Measurements from ENCODE around the gene CMTR1. TPM values are rescaled to one million over a fixed set of nuclear protein-coding genes. Genes with fewer than 3 reads are reported as not detected.

The CMTR1 gene
- total RNA-seq, 2 donors from 2014 or later: 84.1 to 86.9 TPM

GRCh38 chr6:37506479-37506878 lies 73.5 kb downstream of the CMTR1 start:
- Mint-ChIP-seq H3K9me3 (peaks cover 0 to 2% of the 10 kb centered on the region in 2 donors), H3K27me3 (ENCODE audit: low read depth) (no peaks in the 10 kb centered on the region), H3K4me3 (no peak overlapping the region), H3K27ac (no peak overlapping the region), H3K36me3 (ENCODE audit: insufficient read depth in 2 of 2) (no peaks in the 10 kb centered on the region), H3K4me1 (ENCODE audit: low read depth) (peaks cover 74% of the 10 kb centered on the region)
- no peak for ATAC-seq (replicated peaks in 1 of 2)
- DNase-seq: no peak

- DNase-seq: no peak
- peak overlapping the region; percentile 32 for H3K27ac Mint-ChIP-seq
- peaks cover 72% of the 10 kb centered on the region for H3K4me1 Mint-ChIP-seq (ENCODE audit: low read depth)
- H3K36me3 Mint-ChIP-seq (ENCODE audit: insufficient read depth in 2 of 2): no peaks in the 10 kb centered on the region
- H3K4me3 Mint-ChIP-seq: no peak overlapping the region
- no peak for ATAC-seq (replicated peaks in 1 of 2)
- H3K27me3 Mint-ChIP-seq (ENCODE audit: low read depth): no peaks in the 10 kb centered on the region
- peaks cover 0 to 2% of the 10 kb centered on the region in 2 donors for H3K9me3 Mint-ChIP-seq
These were observed 74.1 kb downstream of the CMTR1 start for GRCh38 chr6:37507077-37507476.

- peak overlapping the region; percentile 25 to 61 for H3K4me3 Mint-ChIP-seq
- peaks cover 0 to 2% of the 10 kb centered on the region in 2 donors for H3K9me3 Mint-ChIP-seq
- peaks cover 69% of the 10 kb centered on the region for H3K4me1 Mint-ChIP-seq (ENCODE audit: low read depth)
- ATAC-seq (replicated peaks in 1 of 2): peak; percentile 82 to 84
- H3K27ac Mint-ChIP-seq: peak overlapping the region; percentile 80
- peak; percentile 40 to 56 for DNase-seq
- no peaks in the 10 kb centered on the region for H3K27me3 Mint-ChIP-seq (ENCODE audit: low read depth)
- no peaks in the 10 kb centered on the region for H3K36me3 Mint-ChIP-seq (ENCODE audit: insufficient read depth in 2 of 2)
These were observed 74.8 kb downstream of the CMTR1 start for GRCh38 chr6:37507690-37508421.

GRCh38 chr6:37511201-37511600 lies 78.2 kb downstream of the CMTR1 start:
- no peak overlapping the region for H3K4me3 Mint-ChIP-seq
- H3K36me3 Mint-ChIP-seq (ENCODE audit: insufficient read depth in 2 of 2): peaks cover 0 to 2% of the 10 kb centered on the region in 2 donors
- H3K9me3 Mint-ChIP-seq: peaks cover 0 to 2% of the 10 kb centered on the region in 2 donors
- no peak for DNase-seq
- no peak for ATAC-seq (replicated peaks in 1 of 2)
- H3K27me3 Mint-ChIP-seq (ENCODE audit: low read depth): no peaks in the 10 kb centered on the region
- no peak overlapping the region for H3K27ac Mint-ChIP-seq
- H3K4me1 Mint-ChIP-seq (ENCODE audit: low read depth): peaks cover 76% of the 10 kb centered on the region

DNA sequence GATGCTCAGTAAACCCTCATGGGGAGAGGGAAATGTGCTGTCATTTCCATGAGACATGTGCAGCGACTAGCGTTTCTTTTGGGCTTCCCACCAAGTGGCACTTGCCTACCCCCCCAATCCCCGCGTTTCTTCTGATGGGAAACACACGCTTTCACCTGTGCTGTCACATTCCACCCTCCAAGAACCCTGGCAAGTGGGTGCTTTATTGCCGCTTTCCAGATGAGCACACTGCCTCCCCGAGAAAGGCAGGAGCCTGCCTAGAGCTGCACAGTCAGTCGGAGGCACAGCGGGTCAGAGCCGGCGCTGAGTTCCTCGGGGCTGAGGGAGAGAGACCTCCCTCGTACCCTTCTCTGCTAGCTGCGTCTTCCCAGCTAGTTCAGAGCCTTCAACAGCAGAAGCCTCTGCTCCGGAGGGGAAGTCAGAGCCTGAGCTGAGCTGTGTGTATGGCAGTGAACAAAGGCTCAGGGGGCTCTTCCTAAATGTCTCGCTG lies 78.9 kb downstream of the CMTR1 start:
- H3K27ac Mint-ChIP-seq: no peak overlapping the region
- H3K4me3 Mint-ChIP-seq: no peak overlapping the region
- H3K27me3 Mint-ChIP-seq (ENCODE audit: low read depth): no peaks in the 10 kb centered on the region
- peaks cover 80% of the 10 kb centered on the region for H3K4me1 Mint-ChIP-seq (ENCODE audit: low read depth)
- ATAC-seq (replicated peaks in 1 of 2) (no peak), DNase-seq (no peak)
- H3K36me3 Mint-ChIP-seq (ENCODE audit: insufficient read depth in 2 of 2): peaks cover 0 to 2% of the 10 kb centered on the region in 2 donors
- H3K9me3 Mint-ChIP-seq: peaks cover 0 to 2% of the 10 kb centered on the region in 2 donors

- Mint-ChIP-seq H3K27me3 (ENCODE audit: low read depth) (no peaks in the 10 kb centered on the region), H3K36me3 (ENCODE audit: insufficient read depth in 2 of 2) (peaks cover 0 to 2% of the 10 kb centered on the region in 2 donors), H3K4me1 (ENCODE audit: low read depth) (peaks cover 81% of the 10 kb centered on the region), H3K27ac (no peak overlapping the region), H3K9me3 (peaks cover 0 to 2% of the 10 kb centered on the region in 2 donors), H3K4me3 (no peak overlapping the region)
- DNase-seq (no peak), ATAC-seq (replicated peaks in 1 of 2) (no peak)
These were observed 79.5 kb downstream of the CMTR1 start for GRCh38 chr6:37512400-37513011.

GRCh38 chr6:37513155-37513554 lies 80.1 kb downstream of the CMTR1 start:
- no peak for DNase-seq
- Mint-ChIP-seq H3K36me3 (ENCODE audit: insufficient read depth in 2 of 2) (peaks cover 0 to 2% of the 10 kb centered on the region in 2 donors), H3K4me1 (ENCODE audit: low read depth) (peaks cover 83% of the 10 kb centered on the region), H3K9me3 (peaks cover 0 to 2% of the 10 kb centered on the region in 2 donors), H3K27ac (peak overlapping the region; percentile 12), H3K27me3 (ENCODE audit: low read depth) (no peaks in the 10 kb centered on the region), H3K4me3 (no peak overlapping the region)
- no peak for ATAC-seq (replicated peaks in 1 of 2)

- peaks cover 0 to 2% of the 10 kb centered on the region in 2 donors for H3K9me3 Mint-ChIP-seq
- H3K36me3 Mint-ChIP-seq (ENCODE audit: insufficient read depth in 2 of 2): peaks cover 0 to 2% of the 10 kb centered on the region in 2 donors
- H3K27me3 Mint-ChIP-seq (ENCODE audit: low read depth): peaks cover 3% of the 10 kb centered on the region
- ATAC-seq (replicated peaks in 1 of 2): no peak
- peaks cover 83% of the 10 kb centered on the region for H3K4me1 Mint-ChIP-seq (ENCODE audit: low read depth)
- DNase-seq: no peak
- peak overlapping the region; percentile 12 for H3K27ac Mint-ChIP-seq
- peak overlapping the region in 1 of 2 donors; percentile 44 for H3K4me3 Mint-ChIP-seq
These were observed 80.6 kb downstream of the CMTR1 start for GRCh38 chr6:37513576-37513975.

DNA sequence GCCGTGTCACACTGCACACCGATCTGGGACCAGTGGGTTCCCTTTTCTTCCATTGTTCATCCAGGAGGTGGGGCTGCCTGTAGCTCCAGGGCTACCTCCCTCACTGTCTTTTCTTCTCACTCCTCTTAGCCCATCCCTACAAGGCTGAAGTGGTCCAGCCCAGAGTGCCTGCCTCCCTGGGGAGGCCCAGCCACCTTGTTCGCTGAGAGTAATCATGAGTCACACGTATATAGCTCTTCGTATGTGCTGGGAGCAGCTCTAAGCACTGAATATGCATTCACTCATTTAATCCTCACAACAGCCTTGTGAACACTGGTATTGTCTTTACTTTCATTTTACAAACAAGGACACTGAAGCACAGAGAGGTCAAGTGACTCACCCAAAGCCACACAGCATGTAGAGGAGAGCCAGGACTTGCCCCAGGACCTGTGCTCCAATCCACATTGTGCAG lies 81.3 kb downstream of the CMTR1 start:
- peak; percentile 59 to 62 for ATAC-seq (replicated peaks in 1 of 2)
- Mint-ChIP-seq H3K9me3 (peaks cover 0 to 2% of the 10 kb centered on the region in 2 donors), H3K36me3 (ENCODE audit: insufficient read depth in 2 of 2) (peaks cover 0 to 2% of the 10 kb centered on the region in 2 donors), H3K4me1 (ENCODE audit: low read depth) (peaks cover 83% of the 10 kb centered on the region), H3K27ac (no peak overlapping the region), H3K4me3 (peak overlapping the region; percentile 87), H3K27me3 (ENCODE audit: low read depth) (peaks cover 8% of the 10 kb centered on the region)
- DNase-seq: peak; percentile 55 to 67

GRCh38 chr6:37514837-37515236 lies 81.8 kb downstream of the CMTR1 start:
- Mint-ChIP-seq H3K4me3 (peak overlapping the region; percentile 87), H3K27me3 (ENCODE audit: low read depth) (peaks cover 8% of the 10 kb centered on the region), H3K27ac (peak overlapping the region; percentile 50), H3K4me1 (ENCODE audit: low read depth) (peaks cover 84% of the 10 kb centered on the region), H3K9me3 (no peaks in the 10 kb centered on the region), H3K36me3 (ENCODE audit: insufficient read depth in 2 of 2) (peaks cover 0 to 2% of the 10 kb centered on the region in 2 donors)
- DNase-seq: no peak
- no peak for ATAC-seq (replicated peaks in 1 of 2)

DNA sequence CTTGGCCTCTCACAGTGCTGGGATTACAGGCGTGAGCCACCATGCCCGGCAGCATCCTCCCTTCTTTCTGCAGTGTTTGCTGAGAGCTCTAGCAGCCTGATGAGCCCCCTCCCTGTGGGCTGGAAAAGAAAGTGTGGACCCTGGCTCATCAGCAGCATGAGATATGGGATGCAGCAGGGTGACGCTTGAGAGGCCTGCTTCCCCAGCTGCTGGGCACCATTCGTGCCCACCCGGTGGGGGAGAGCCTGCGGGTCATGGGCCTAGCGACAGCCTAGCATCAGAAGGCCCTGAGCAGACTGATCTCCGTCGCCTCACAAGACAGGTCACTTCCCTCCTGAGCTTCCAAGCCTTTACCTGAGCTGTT lies 82.7 kb downstream of the CMTR1 start:
- ATAC-seq (replicated peaks in 1 of 2): no peak
- no peaks in the 10 kb centered on the region for H3K9me3 Mint-ChIP-seq
- peaks cover 85% of the 10 kb centered on the region for H3K4me1 Mint-ChIP-seq (ENCODE audit: low read depth)

DNA sequence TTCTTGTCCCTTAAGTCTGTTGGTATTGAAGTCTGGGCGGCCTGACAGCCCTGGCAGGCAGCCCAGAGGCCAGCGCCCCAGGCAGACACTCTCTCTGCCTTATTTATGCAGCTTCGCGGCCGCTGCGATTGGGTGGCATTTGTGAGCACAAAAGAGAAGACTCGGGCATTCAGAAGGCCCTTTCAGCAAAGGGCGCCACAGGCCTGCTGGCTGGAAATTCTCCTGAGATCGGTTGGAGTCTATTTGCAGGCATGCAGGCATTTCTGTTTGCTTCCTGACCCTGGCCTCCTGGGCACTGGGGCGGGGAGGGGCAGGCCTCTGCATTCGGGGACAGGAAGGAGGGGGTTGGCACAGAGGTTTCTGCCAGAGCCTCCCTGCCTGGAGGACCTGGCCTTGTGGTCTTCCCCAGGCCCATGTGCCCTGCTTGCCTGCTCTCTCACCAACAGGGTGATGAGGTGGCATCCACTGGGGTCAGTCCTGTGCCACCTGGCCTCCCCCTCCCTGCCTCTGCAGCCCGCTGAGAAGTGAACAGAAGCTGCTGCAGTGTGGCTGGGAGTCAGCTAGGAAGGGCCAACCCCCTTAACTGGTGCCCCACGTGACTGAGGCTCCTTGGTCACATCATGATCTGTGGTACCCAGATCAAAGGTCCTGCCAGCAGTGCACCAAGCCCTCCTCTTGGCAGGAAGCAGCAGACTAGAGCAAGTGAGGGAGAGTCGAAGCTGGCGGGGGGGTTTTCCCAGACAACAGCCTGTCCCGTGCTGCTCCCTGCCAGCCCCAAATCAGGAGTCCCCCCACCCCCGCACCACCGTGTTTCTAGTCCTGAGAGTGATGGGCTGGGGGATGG lies 83.3 kb downstream of the CMTR1 start:
- Mint-ChIP-seq H3K4me1 (ENCODE audit: low read depth) (peaks cover 91% of the 10 kb centered on the region), H3K9me3 (no peaks in the 10 kb centered on the region), H3K27me3 (ENCODE audit: low read depth) (peaks cover 8% of the 10 kb centered on the region)

More for the DNA sequence above, 82.7 kb downstream of the CMTR1 start:
- H3K36me3 Mint-ChIP-seq (ENCODE audit: insufficient read depth in 2 of 2): peaks cover 0 to 2% of the 10 kb centered on the region in 2 donors
- peaks cover 8% of the 10 kb centered on the region for H3K27me3 Mint-ChIP-seq (ENCODE audit: low read depth)
- H3K27ac Mint-ChIP-seq: peak overlapping the region; percentile 90
- peak overlapping the region; percentile 87 for H3K4me3 Mint-ChIP-seq
- no peak for DNase-seq

More for the DNA sequence above, 83.3 kb downstream of the CMTR1 start:
- Mint-ChIP-seq H3K36me3 (ENCODE audit: insufficient read depth in 2 of 2) (peaks cover 0 to 2% of the 10 kb centered on the region in 2 donors), H3K27ac (peak overlapping the region; percentile 90), H3K4me3 (peak overlapping the region; percentile 87)
- peak; percentile 84 to 85 for ATAC-seq (replicated peaks in 1 of 2)
- DNase-seq: peak; percentile 86 to 93

Data from activated T-cell treated with anti-CD3 and anti-CD28 coated beads, Interleukin-2, amount 50 U/mL, for 72 hours (primary cell).